GM18951 (cell line): ENCODE measurements around the gene NAA16.
"Not testable (repeated sequence)": the region's sequence is repeated elsewhere in the genome, so short reads cannot be mapped to it uniquely, and the experiment has no call there.

Source experiments
- POLR2A ChIP-seq: IDR thresholded peaks from 4 replicates; pipeline ENCODE4 v1.6.1; 2011; ENCODE audit warnings: mild to moderate bottlenecking; ENCODE audit not compliant: insufficient read length, insufficient read depth; ENCODE audit errors: extremely low read depth
- in situ Hi-C: fragments of 300-500 bp; cut with MboI; formaldehyde crosslinking; loops from one replicate; pipeline ENCODE4 v1.12.0; 2022; ENCODE audit warnings: low sequenced_read_pairs, mixed read lengths, inconsistent platforms; ENCODE audit not compliant: unreplicated experiment

The NAA16 gene

DNA sequence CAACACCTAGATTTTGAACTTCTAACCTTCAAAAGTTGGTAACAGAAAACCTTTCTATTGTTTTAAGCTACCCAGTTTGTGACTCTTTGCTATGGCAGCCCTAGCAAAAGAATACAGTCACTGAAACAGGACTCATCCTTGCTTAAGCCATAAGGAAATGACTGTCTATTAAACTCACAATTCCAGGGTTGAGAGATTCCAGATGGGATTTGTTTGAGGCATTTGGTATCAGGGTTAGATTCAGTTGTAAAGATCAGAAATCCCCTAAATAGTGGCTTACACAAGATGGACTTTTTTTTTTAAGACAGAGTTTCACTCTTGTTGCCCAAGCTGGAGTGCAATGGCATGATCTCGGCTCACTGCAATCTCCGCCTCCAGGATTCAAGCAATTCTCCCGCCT lies 105.2 kb downstream of the NAA16 start:
- in situ Hi-C loops, result no loop called here
- TF ChIP-seq POLR2A, result no peak

DNA sequence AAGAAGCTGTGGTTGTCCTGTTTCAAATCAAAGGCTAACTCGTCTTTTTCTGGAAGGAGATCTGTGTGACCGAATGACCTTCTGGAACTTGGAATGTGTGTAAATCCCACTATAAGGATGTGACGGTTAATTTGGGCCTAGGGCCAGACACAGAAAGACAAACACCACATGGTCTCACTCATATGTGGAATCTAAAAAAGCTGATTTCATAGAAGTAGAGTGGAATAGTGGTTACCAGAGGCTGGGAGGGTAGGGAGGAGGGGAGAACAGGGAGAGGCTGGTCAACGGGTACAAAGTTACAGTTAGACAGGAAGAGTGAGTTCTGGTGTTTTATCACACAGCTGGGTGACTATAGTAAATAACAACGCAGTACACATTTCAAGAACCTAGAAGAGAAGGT lies 107.0 kb downstream of the NAA16 start:
- in situ Hi-C loops, result no loop called here
- no peak for TF ChIP-seq POLR2A

DNA sequence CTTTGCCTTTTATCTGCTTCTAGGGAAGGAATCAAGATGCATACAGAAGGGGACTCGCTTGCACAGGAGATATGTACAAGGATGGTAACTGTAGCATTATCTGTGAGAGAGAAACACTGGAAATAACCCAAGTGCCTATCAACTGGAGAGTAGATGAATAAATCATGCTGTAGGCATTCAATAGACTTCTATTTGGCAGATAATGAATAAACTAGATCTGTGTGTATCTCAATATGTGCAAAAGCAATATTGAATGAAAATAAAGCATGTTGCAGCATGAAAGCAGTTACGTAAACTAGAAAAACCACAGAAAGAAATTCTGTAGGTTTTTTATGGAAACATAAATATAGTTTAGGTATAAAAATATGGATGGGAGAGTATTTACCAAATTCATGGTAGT lies 107.7 kb downstream of the NAA16 start:
- in situ Hi-C loops, result no loop called here
- TF ChIP-seq POLR2A, result no peak

- in situ Hi-C loops, result no loop called here
- TF ChIP-seq POLR2A, result no peak
These were observed 108.1 kb downstream of the NAA16 start for GRCh38 chr13:41419206-41419605.

DNA sequence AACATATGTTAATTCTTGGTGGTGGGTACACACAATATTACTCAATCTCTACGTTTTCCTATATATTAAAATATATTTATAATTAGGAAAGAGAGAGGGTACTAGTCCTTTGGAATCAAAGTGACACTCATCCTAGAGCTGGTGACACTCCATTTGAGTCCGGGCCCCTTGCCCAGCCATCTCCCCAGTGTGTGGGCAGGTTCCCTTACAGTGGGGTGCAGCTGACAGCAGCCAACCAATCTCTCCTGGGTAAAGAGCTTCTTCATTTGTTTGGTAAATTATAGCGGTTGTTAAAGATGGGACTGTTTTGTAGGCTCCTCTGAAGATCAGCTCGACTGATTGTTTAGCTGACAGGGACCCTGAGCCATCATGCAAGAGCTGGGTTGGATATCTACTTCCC lies 109.1 kb downstream of the NAA16 start:
- in situ Hi-C loops, result no loop called here
- no peak for TF ChIP-seq POLR2A

GRCh38 chr13:41421330-41421729 lies 110.3 kb downstream of the NAA16 start:
- in situ Hi-C loops, result not testable (repeated sequence)

- in situ Hi-C loops, result not testable (repeated sequence)
These were observed 110.9 kb downstream of the NAA16 start for GRCh38 chr13:41421983-41422382.

DNA sequence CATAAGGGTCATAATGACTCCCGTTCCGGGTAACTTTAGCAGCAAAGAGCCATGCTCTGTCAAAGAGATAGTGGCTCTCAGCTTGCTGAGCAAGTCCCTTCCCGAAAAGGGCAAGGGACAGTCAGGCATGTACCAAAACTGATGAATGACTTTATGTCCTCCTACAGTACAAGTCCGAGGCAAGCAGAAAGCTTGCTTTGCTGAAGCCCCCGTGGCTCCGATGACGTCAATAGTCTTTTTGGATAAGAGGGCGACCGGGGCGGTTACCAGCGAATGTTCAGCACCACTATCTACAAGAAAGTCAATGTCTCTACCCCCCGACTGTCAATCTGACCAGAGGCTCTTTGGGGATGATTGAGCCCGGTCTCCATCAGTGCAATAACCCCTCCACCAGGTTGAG lies 112.2 kb downstream of the NAA16 start:
- in situ Hi-C loops, result not testable (repeated sequence)

- in situ Hi-C loops, result not testable (repeated sequence)
These were observed 113.6 kb downstream of the NAA16 start for GRCh38 chr13:41424675-41425074.

GRCh38 chr13:41426047-41426446 lies 115.0 kb downstream of the NAA16 start:
- in situ Hi-C loops, result no loop called here
- TF ChIP-seq POLR2A, result no peak
